WERI-Rb-1 (cell line): Measurements from ENCODE around the gene LATS2.

Source experiments
- DNase-seq: peaks from one replicate; pipeline ENCODE4 v3.0.0-alpha.2; 2020
- H3K27ac ChIP-seq: fragments of 250-450 bp; sonication (Bioruptor Pico); 2 replicates; pipeline ENCODE4 v1.5.1; 2020; ENCODE audit warnings: mild to moderate bottlenecking, moderate library complexity
- H3K27me3 ChIP-seq: fragments of 250-450 bp; sonication (Bioruptor Pico); 2 replicates; pipeline ENCODE4 v1.5.1; 2021; ENCODE audit warnings: mild to moderate bottlenecking, low read depth, moderate library complexity; ENCODE audit not compliant: insufficient read depth, severe bottlenecking
- H3K36me3 ChIP-seq: fragments of 250-450 bp; sonication (Bioruptor Pico); 2 replicates; pipeline ENCODE4 v1.5.1; 2020; ENCODE audit warnings: mild to moderate bottlenecking, moderate library complexity
- H3K4me3 ChIP-seq: 2 replicates; pipeline ENCODE4 v1.5.1; 2011; ENCODE audit warnings: low read depth, mild to moderate bottlenecking, control low read depth, low read length
- H3K9me3 ChIP-seq: fragments of 250-450 bp; sonication (Bioruptor Pico); 2 replicates; pipeline ENCODE4 v1.5.1; 2021; ENCODE audit warnings: mild to moderate bottlenecking, moderate library complexity; ENCODE audit not compliant: severe bottlenecking
- TF ChIP-seq, protein P1 (sequence below): IDR thresholded peaks from 2 replicates; pipeline ENCODE4 v1.5.1; 2011; ENCODE audit warnings: low read depth, mild to moderate bottlenecking, control low read depth, inconsistent platforms, low read length

The LATS2 gene

DNA sequence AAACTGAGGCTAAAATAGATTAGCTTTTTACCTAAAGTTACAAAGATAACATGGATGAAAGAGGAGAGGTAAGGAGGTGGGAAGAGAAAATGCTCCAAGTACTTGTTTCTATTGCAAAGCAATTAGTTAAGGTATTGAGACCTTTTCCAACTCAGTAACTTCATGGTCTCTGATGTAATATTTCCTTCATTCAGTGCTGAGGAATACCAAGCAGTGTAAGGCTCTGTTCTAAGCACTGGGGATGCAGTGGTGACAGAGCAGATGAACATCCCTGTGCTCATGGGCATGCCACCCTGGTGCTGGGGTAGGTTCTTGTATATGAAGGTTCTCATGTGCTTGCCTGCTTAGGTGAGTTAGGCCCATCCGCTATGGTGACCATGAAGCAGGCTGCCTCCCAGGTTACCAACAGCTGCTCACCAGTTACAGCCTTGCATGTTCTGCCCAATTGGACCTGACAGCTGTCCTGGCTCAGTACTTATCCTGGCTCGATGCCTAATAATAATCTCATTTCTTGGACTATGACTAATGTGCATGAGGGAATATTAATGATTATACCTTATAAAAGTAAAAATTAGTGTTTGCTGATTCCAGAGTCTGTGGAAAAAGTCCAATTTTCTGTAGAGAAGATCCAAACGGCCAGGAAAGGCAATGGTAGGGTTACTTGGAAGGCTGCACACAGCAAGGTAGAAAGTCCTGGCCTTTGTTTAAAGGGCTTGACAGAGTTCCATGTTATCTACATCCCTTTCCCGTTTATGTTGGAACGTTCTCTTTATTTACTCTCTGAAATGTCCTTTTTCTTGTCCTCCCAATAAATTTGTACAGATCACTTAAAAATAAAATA, 48.3 kb downstream of the LATS2 start:
- TF ChIP-seq, protein P1, sequence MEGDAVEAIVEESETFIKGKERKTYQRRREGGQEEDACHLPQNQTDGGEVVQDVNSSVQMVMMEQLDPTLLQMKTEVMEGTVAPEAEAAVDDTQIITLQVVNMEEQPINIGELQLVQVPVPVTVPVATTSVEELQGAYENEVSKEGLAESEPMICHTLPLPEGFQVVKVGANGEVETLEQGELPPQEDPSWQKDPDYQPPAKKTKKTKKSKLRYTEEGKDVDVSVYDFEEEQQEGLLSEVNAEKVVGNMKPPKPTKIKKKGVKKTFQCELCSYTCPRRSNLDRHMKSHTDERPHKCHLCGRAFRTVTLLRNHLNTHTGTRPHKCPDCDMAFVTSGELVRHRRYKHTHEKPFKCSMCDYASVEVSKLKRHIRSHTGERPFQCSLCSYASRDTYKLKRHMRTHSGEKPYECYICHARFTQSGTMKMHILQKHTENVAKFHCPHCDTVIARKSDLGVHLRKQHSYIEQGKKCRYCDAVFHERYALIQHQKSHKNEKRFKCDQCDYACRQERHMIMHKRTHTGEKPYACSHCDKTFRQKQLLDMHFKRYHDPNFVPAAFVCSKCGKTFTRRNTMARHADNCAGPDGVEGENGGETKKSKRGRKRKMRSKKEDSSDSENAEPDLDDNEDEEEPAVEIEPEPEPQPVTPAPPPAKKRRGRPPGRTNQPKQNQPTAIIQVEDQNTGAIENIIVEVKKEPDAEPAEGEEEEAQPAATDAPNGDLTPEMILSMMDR = no peak
- H3K9me3 ChIP-seq = no peaks in the 10 kb centered on the region
- H3K27ac ChIP-seq = no peak overlapping the region

DNA sequence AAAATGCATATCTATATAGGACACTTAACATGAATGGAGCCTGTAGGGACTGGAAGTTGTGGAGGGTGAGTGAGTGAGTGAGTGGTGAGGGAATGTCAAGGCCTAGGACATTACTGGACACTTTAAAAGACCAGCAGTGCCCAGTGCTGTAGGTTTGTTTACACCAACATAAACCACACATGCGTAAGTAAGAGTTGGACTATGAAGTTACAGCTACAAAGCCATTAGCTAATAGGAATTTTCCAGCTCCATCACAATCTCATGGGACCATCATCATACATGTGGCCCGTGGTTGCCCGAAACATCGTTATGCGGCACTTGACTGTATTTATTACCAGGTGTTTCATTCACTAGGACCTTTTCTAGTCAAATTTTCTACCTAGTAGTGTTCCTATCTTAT, 49.2 kb downstream of the LATS2 start:
- no peak for DNase-seq
- no peaks in the 10 kb centered on the region for H3K27me3 ChIP-seq
- H3K9me3 ChIP-seq = no peaks in the 10 kb centered on the region
- H3K36me3 ChIP-seq = no peaks in the 10 kb centered on the region
- no peak overlapping the region for H3K4me3 ChIP-seq
- TF ChIP-seq, protein P1 = no peak
- H3K27ac ChIP-seq = no peak overlapping the region

More for the DNA sequence above, 48.3 kb downstream of the LATS2 start:
- H3K36me3 ChIP-seq = no peaks in the 10 kb centered on the region
- no peak overlapping the region for H3K4me3 ChIP-seq
- DNase-seq = no peak
- H3K27me3 ChIP-seq = no peaks in the 10 kb centered on the region

DNA sequence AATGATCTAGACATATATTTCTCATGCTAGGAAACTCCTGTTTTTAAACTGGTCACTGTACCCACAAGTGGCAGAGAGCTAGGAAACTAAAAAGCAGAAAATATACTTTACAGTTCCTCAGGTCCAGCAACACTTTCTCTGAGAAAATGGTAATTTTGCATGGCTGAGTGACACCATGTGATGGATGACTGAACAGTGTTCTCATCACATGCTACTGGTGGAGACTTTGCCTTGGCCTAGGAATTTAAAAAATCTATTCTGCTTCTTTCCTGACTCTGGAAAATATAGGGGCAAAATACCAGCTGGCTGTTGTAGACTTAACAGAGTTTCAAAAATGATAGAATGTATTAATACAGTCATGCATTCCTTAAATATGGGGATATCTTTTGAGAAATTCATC, 50.0 kb downstream of the LATS2 start:
- no peak for DNase-seq
- Histone ChIP-seq H3K27me3 (no peaks in the 10 kb centered on the region), H3K4me3 (no peak overlapping the region), H3K9me3 (no peaks in the 10 kb centered on the region), H3K27ac (no peak overlapping the region), H3K36me3 (no peaks in the 10 kb centered on the region)
- TF ChIP-seq, protein P1 = no peak

DNA sequence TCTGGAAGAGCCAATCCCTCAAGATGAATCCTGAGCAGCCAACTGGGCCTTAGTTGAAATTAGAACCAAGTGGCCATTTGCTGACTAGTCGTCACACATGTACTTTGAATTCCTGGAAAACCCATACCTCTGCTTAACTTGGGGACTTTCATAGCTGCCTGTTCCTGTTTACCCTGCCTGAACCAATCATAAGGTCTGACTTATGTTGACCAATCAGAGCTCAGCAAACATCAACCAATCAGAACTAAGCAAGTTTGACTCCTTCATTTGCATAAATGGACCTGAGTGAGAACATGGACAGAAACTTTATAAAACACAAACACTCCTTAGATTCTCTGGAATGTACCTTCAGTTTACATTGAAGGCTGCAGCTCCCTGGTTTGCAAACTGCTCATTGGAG, 50.8 kb downstream of the LATS2 start:
- Histone ChIP-seq H3K36me3 (no peaks in the 10 kb centered on the region), H3K9me3 (no peaks in the 10 kb centered on the region), H3K4me3 (no peak overlapping the region), H3K27ac (no peak overlapping the region), H3K27me3 (no peaks in the 10 kb centered on the region)
- TF ChIP-seq, protein P1 = no peak
- DNase-seq = no peak

DNA sequence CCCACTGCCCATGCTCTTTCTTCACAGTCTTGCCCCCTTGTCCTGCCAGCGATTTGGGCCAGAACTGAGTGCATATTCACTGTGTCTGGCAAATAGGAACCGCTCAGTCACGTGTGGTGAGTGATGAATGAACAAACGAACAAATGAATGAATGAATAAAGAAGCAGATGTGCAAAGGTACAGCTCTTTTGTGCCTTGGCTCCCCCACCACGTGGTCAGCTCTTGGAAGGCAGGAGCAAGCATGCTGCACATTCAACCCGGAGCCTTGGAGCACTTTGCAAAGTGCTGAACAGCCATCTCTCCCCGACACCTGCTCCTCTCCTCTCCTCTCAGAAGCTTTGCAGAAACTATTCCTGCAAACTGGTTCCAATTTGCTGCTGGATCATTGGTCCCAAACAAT, 52.4 kb downstream of the LATS2 start:
- Histone ChIP-seq H3K9me3 (no peaks in the 10 kb centered on the region), H3K27me3 (no peaks in the 10 kb centered on the region), H3K4me3 (no peak overlapping the region), H3K27ac (no peak overlapping the region), H3K36me3 (no peaks in the 10 kb centered on the region)
- TF ChIP-seq, protein P1 = no peak
- no peak for DNase-seq

DNA sequence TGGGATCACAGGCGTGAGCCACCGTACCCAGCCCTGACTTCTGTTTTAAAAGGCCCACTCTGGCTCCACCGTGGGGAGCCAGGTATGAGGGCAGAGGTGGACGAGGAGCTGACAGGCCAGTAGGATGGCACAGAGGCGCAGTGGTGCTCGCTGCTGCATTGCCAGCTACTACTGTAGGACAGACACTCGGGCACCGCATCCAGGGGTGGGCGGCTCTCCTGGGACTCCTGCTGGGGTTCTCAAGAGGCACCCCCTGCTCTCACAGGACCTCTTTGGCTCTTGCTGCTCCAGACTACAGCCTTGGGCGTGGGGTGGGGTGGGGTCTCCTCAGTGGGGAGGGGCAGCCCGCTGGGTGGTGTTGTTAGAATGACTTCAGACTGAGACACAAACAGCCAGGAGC, 53.4 kb downstream of the LATS2 start:
- H3K27me3 ChIP-seq = no peaks in the 10 kb centered on the region
- no peaks in the 10 kb centered on the region for H3K9me3 ChIP-seq
- TF ChIP-seq, protein P1 = no peak

More for the DNA sequence above, 53.4 kb downstream of the LATS2 start:
- Histone ChIP-seq H3K27ac (no peak overlapping the region), H3K4me3 (no peak overlapping the region), H3K36me3 (no peaks in the 10 kb centered on the region)
- no peak for DNase-seq
